ENCODE measurements around the gene HLA-DPB1. TPM values are rescaled to one million over a fixed set of nuclear protein-coding genes. Genes with fewer than 3 reads are reported as not detected.

Gene HLA-DPB1
- total RNA-seq (2022), result 12.0 and 18.3 TPM in 2 replicates
- percentile 40 among the genes with signal in this experiment for Bru-seq, nascent RNA
- BruChase-seq, experiment 1, labeled RNA remaining after a 6-hour chase, result percentile 44 among the genes with signal in this experiment
- BruChase-seq, experiment 2, labeled RNA remaining after a 2-hour chase, result percentile 39 among the genes with signal in this experiment
- long read RNA-seq, transcript HLA-DPB1-211 (6 exons, 1,560 nt), result major isoform, 26 of 29 reads
- long read RNA-seq, partial matches to known transcripts, result 3 of 29 reads
- long read RNA-seq, other reads (novel, unspliced or antisense), result 0 of 29 reads

DNA sequence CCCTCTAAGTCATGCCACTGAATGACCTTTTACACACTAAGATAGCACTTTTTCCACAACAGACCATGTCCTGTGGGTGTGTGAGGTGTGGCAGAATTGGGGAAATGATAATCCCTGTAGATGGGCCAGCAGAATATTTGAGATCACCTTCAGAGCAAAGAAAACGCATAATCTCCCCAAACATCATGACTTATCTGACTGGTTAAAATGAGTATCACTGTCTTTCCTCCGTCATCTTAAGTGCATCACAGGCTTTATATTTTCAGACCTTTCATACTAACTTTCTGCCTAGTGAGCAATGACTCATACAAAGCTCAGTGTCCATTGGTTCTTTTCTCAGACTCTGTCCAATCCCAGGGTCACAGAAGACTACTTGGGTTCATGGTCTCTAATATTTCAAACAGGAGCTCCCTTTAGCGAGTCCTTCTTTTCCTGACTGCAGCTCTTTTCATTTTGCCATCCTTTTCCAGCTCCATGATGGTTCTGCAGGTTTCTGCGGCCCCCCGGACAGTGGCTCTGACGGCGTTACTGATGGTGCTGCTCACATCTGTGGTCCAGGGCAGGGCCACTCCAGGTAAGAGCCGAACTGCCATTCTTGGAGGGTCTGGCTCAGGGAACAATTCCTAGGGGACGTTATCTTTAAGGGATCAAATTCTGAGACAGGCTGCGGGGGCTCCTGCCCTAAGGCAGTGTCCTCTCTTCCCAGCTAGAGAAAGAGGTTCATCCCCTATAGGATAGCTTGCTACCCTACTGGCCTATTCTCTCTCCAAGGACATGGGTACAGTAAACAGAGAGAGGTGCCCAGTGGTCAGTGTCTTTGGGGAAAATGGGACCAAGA, at the start of gene HLA-DPB1:
Gene HLA-DPB1 (plus strand): TSS at position 423 of the 838 bp plus-strand sequence. CDS start 52 bp downstream, at position 475.
- intact Hi-C loops (cut with micrococcal nuclease; ENCODE audit: unreplicated experiment), result loop anchor here (1.0 kb wide), 1 partner anchor 61 kb away; no protein-coding TSS in a partner anchor
- TF ChIP-seq, protein P1, sequence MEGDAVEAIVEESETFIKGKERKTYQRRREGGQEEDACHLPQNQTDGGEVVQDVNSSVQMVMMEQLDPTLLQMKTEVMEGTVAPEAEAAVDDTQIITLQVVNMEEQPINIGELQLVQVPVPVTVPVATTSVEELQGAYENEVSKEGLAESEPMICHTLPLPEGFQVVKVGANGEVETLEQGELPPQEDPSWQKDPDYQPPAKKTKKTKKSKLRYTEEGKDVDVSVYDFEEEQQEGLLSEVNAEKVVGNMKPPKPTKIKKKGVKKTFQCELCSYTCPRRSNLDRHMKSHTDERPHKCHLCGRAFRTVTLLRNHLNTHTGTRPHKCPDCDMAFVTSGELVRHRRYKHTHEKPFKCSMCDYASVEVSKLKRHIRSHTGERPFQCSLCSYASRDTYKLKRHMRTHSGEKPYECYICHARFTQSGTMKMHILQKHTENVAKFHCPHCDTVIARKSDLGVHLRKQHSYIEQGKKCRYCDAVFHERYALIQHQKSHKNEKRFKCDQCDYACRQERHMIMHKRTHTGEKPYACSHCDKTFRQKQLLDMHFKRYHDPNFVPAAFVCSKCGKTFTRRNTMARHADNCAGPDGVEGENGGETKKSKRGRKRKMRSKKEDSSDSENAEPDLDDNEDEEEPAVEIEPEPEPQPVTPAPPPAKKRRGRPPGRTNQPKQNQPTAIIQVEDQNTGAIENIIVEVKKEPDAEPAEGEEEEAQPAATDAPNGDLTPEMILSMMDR (IDR thresholded peaks at IDR 0.05; ENCODE audit: unreplicated experiment), result no peak
- Mint-ChIP-seq H3K4me1 (ENCODE audit: low read depth, unreplicated experiment) (no peaks in the 10 kb centered on the region), H3K36me3 (ENCODE audit: insufficient read depth, unreplicated experiment) (no peaks in the 10 kb centered on the region), H3K27ac (ENCODE audit: unreplicated experiment) (no peak within 1 kb of the TSS), H3K27me3 (ENCODE audit: unreplicated experiment) (peaks cover 81% of the 10 kb centered on the region), H3K9me3 (ENCODE audit: low read depth, unreplicated experiment) (no peaks in the 10 kb centered on the region), H3K4me3 (ENCODE audit: low read depth, unreplicated experiment) (no peak within 1 kb of the TSS)
- TSS peak; percentile 80 for BruUV-seq (replicated peaks)
- peak; percentile 37 for DNase-seq
- CTCF ChIA-PET, result interaction anchor here (0.7 to 1.6 kb wide), 7 partner anchors 13 to 175 kb away, joined by 3 to 5 read pairs (median 3); no protein-coding TSS in a partner anchor

DNA sequence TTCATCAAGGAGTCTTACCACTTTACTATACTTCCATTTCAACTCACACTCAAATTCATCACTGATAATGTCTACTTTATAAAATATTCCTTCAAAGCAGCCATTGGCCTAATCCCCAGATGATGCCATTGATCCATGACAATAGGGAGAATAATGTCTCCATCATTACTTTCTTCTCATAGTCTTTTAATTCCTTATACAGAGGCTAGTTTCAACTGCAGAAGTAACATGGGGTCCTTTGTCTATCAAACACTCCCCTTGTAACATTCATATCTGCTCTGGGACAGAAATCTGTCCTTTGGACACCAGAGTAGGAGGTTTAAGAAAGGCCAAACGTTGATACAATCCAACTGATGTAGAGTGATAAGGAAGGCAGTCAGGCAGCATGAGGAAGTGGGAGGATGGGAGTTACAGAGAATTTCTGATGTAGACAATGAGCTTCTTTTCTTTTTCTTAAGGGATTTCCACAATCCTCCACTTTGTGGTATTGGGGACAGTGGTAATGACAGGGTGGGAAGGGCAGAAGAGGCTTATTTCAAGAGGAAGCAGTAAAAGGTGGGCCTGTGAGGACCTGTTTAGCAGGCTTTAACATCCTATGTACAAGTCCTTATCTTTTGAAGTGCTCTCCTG, 47.5 kb upstream of the HLA-DPB1 start:
- Mint-ChIP-seq H3K36me3 (ENCODE audit: insufficient read depth, unreplicated experiment) (no peaks in the 10 kb centered on the region), H3K27me3 (ENCODE audit: unreplicated experiment) (peaks cover 54% of the 10 kb centered on the region), H3K9me3 (ENCODE audit: low read depth, unreplicated experiment) (no peaks in the 10 kb centered on the region), H3K27ac (ENCODE audit: unreplicated experiment) (no peak overlapping the region), H3K4me1 (ENCODE audit: low read depth, unreplicated experiment) (peaks cover 20% of the 10 kb centered on the region), H3K4me3 (ENCODE audit: low read depth, unreplicated experiment) (no peak overlapping the region)
- DNase-seq, result no peak
- CTCF ChIA-PET, result interaction anchor here (0.5 to 1.2 kb wide), 2 partner anchors 57 to 218 kb away, joined by 3 read pairs; no protein-coding TSS in a partner anchor
- intact Hi-C loops (cut with micrococcal nuclease; ENCODE audit: unreplicated experiment), result no loop called here
- TF ChIP-seq, protein P1 (IDR thresholded peaks at IDR 0.05; ENCODE audit: unreplicated experiment), result no peak
- no TSS peak for BruUV-seq (replicated peaks)

DNA sequence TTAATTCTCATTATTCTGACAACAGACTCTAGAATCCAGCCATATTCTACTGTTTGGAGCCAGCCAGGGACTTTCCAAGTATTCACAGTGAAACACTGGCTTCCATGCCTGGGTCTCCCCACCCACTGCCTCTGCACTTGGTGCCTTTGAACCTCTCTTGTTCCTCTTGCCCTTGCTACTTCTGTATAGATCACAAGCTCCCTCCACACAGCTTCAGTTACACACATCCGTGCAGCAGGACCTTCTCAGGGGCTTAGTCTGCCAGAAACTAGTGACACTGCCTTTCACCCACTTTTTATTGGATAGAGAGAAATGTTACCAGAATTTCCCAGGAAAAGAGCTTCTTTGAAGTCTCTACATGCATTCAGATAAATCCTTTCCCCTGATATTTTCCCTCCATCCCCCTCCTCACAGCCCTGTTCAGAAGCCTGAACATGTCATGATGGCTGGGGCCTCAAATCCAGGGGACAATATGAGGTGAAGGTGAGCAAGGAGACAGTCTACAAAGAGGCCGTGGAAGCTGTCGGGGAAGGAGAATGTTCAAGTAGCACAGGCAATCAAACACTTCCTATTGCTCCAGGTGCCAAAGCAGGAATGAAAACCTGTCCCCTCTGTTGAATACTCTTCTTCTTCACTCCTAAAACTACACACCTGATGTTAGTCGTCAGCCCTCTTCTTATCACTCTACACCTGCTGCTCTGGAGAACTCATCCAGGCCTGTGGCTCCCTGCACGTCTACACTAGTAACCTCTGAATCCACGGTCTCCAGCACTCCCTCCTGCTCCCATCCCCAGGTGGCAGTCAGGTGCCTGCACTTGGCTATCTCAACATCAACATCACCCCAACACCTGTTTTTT, 46.2 kb upstream of the HLA-DPB1 start:
- TF ChIP-seq, protein P1 (IDR thresholded peaks at IDR 0.05; ENCODE audit: unreplicated experiment), result no peak
- intact Hi-C loops (cut with micrococcal nuclease; ENCODE audit: unreplicated experiment), result no loop called here
- no peak for DNase-seq
- H3K4me3 Mint-ChIP-seq (ENCODE audit: low read depth, unreplicated experiment), result no peak overlapping the region
- no peaks in the 10 kb centered on the region for H3K36me3 Mint-ChIP-seq (ENCODE audit: insufficient read depth, unreplicated experiment)
- H3K27me3 Mint-ChIP-seq (ENCODE audit: unreplicated experiment), result peaks cover 66% of the 10 kb centered on the region
- CTCF ChIA-PET, result interaction anchor here (0.9 to 1.2 kb wide), 3 partner anchors 9 to 58 kb away, joined by 3 to 4 read pairs (median 4); no protein-coding TSS in a partner anchor
- H3K4me1 Mint-ChIP-seq (ENCODE audit: low read depth, unreplicated experiment), result peaks cover 20% of the 10 kb centered on the region
- no TSS peak for BruUV-seq (replicated peaks)
- no peak overlapping the region for H3K27ac Mint-ChIP-seq (ENCODE audit: unreplicated experiment)
- H3K9me3 Mint-ChIP-seq (ENCODE audit: low read depth, unreplicated experiment), result peaks cover 2% of the 10 kb centered on the region
